Breast epithelium (tissue), 4 donors: ENCODE measurements around the gene CRELD1. TPM values are rescaled to one million over a fixed set of nuclear protein-coding genes. Genes with fewer than 3 reads are reported as not detected.
A peak's percentile ranks its signal among the peaks of the same experiment; 100 is the strongest.

Source experiments
- DNase-seq, 2 donors: peaks; one replicate each; pipeline ENCODE4 v3.0.0-alpha.2; 2019; ENCODE audit warnings: low spot score in 2 of 2
- H3K27ac ChIP-seq, 2 donors: fragments of 200-600 bp; sonication (generic) in 1 of 2; one replicate each; pipeline ENCODE4 v1.5.1; 2016 to 2019; ENCODE audit warnings: mild to moderate bottlenecking in 1 of 2
- H3K27me3 ChIP-seq, 2 donors: fragments of 200-600 bp; sonication (generic) in 1 of 2; one replicate each; pipeline versions ENCODE4 v1.5.1 to v1.6.0; 2017 to 2019; ENCODE audit warnings: control low read depth in 1 of 2, mild to moderate bottlenecking in 1 of 2
- H3K36me3 ChIP-seq: fragments of 200-600 bp; one replicate; pipeline ENCODE4 v1.5.1; 2019
- H3K4me1 ChIP-seq, 2 donors: fragments of 200-600 bp; sonication (generic); one replicate each; pipeline ENCODE4 v1.5.1; 2016 to 2019; ENCODE audit warnings: control low read depth in 1 of 2
- H3K4me3 ChIP-seq, 3 donors: fragments of 200-600 bp; sonication (generic); 1 replicate in 2 of 3; 2 replicates in 1 of 3; pipeline ENCODE4 v1.5.1; 2016 to 2019; ENCODE audit warnings: mild to moderate bottlenecking in 3 of 3, moderate library complexity in 2 of 3
- H3K9me3 ChIP-seq, 2 donors: fragments of 200-600 bp; sonication (generic) in 1 of 2; one replicate each; pipeline ENCODE4 v1.5.1; 2016 to 2019; ENCODE audit warnings: control low read depth in 1 of 2
- POLR2A ChIP-seq: fragments of 450-650 bp; IDR thresholded peaks from one replicate; pipeline ENCODE4 v1.6.1; 2016; ENCODE audit warnings: antibody characterized with exemption, mild to moderate bottlenecking, moderate library complexity
- POLR2AphosphoS5 ChIP-seq, 3 donors: sonication (generic); formaldehyde crosslinking; IDR thresholded peaks; one replicate each; pipeline ENCODE4 v1.6.1; 2017; ENCODE audit warnings: antibody characterized with exemption in 3 of 3
- intact Hi-C: fragments of 100-400 bp; cut with DNase I; formaldehyde crosslinking; loops from one replicate; pipeline ENCODE4 v1.15.1; 2023; ENCODE audit warnings: low total_unique reads
- total RNA-seq, 3 donors: library from RNA; depleted of rRNA; stranded (reverse); fragments of >200 nt; gene quantifications; one replicate each; pipeline ENCODE4 v1.1.0, GENCODE V29; 2016
- TF ChIP-seq, protein P1 (sequence below), 3 donors: fragments of 450-650 bp; IDR thresholded peaks; one replicate each; pipeline ENCODE4 v1.5.1; 2016 to 2017; ENCODE audit warnings: antibody characterized with exemption in 3 of 3, mild to moderate bottlenecking in 3 of 3, moderate library complexity in 3 of 3

Gene CRELD1
- total RNA-seq, 3 donors from 2014 or later: 33.6 to 52.4 (median 44.6) TPM

DNA sequence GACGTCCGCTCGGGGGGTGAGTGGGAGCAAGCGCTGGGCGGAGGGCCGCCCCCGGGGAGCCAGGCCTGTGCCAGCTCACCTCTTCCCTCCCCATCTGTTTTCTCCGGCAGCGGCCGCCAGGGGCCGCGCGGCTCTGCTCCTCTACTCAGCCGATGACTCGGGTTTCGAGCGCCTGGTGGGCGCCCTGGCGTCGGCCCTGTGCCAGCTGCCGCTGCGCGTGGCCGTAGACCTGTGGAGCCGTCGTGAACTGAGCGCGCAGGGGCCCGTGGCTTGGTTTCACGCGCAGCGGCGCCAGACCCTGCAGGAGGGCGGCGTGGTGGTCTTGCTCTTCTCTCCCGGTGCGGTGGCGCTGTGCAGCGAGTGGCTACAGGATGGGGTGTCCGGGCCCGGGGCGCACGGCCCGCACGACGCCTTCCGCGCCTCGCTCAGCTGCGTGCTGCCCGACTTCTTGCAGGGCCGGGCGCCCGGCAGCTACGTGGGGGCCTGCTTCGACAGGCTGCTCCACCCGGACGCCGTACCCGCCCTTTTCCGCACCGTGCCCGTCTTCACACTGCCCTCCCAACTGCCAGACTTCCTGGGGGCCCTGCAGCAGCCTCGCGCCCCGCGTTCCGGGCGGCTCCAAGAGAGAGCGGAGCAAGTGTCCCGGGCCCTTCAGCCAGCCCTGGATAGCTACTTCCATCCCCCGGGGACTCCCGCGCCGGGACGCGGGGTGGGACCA, 632 bp upstream of the CRELD1 start:
- no peaks in the 10 kb centered on the region for H3K27me3 ChIP-seq
- no peaks in the 10 kb centered on the region for H3K36me3 ChIP-seq

DNA sequence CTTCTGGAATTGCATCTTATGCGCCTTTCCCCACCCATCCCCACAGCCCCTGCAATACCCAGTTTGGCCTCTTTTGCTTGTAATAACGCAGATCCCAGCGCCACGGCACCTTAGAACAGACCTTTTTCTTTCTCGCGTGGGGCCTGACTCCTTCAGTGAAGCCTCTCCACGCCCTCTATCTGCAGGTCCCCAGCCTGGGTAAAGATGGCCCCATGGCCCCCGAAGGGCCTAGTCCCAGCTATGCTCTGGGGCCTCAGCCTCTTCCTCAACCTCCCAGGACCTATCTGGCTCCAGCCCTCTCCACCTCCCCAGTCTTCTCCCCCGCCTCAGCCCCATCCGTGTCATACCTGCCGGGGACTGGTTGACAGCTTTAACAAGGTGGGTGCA, 594 bp downstream of the CRELD1 start:
- no peak for DNase-seq

More for the DNA sequence above, 632 bp upstream of the CRELD1 start:
- Histone ChIP-seq H3K27ac (peak overlapping the region; percentile 97 to 99), H3K4me3 (peak overlapping the region; percentile 64 to 82 (median 77)), H3K4me1 (peaks cover 0 to 20% of the 10 kb centered on the region in 2 donors), H3K9me3 (no peaks in the 10 kb centered on the region)
- intact Hi-C loops: loop anchor here (5.0 kb wide), 1 partner anchor 981 kb away; no protein-coding TSS in a partner anchor
- peak; percentile 84 to 85 for DNase-seq
- TF ChIP-seq POLR2A: no peak
- TF ChIP-seq, protein P1, sequence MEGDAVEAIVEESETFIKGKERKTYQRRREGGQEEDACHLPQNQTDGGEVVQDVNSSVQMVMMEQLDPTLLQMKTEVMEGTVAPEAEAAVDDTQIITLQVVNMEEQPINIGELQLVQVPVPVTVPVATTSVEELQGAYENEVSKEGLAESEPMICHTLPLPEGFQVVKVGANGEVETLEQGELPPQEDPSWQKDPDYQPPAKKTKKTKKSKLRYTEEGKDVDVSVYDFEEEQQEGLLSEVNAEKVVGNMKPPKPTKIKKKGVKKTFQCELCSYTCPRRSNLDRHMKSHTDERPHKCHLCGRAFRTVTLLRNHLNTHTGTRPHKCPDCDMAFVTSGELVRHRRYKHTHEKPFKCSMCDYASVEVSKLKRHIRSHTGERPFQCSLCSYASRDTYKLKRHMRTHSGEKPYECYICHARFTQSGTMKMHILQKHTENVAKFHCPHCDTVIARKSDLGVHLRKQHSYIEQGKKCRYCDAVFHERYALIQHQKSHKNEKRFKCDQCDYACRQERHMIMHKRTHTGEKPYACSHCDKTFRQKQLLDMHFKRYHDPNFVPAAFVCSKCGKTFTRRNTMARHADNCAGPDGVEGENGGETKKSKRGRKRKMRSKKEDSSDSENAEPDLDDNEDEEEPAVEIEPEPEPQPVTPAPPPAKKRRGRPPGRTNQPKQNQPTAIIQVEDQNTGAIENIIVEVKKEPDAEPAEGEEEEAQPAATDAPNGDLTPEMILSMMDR (IDR thresholded peaks at IDR 0.05): peak; percentile 66 to 91 (median 74)
- peak in 2 of 3 donors; percentile 25 to 47 for TF ChIP-seq POLR2AphosphoS5 (IDR thresholded peaks at IDR 0.05)

DNA sequence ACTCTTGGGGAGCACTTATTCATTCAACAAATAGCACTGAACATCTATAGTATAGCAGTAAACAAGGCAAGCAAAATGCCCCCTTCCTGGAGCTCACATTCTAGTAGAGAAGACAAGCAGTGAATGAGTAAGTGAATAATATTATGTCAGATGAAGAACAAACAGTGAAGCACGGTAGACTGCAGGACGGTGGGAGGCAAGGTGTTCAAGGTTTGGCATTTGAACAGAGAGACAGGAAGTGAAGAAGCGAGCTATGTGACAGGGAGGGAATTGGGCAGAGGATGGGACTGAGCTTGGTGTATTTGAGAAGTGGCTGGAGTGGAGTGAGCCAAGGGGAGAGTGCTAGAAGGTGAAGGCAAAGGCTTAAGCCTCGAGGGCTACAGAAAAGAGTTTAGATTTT, 1.4 kb downstream of the CRELD1 start:
- Histone ChIP-seq H3K27ac (peak overlapping the region; percentile 97 to 99), H3K27me3 (no peaks in the 10 kb centered on the region), H3K4me3 (peak overlapping the region in 2 of 3 donors; percentile 77 to 82), H3K4me1 (peaks cover 0 to 20% of the 10 kb centered on the region in 2 donors), H3K9me3 (no peaks in the 10 kb centered on the region), H3K36me3 (no peaks in the 10 kb centered on the region)
- no peak for DNase-seq
- TF ChIP-seq, protein P1 (IDR thresholded peaks at IDR 0.05): no peak
- TF ChIP-seq POLR2A: no peak
- no peak for TF ChIP-seq POLR2AphosphoS5 (IDR thresholded peaks at IDR 0.05)
- intact Hi-C loops: loop anchor here (5.0 kb wide), 1 partner anchor 983 kb away; no protein-coding TSS in a partner anchor

More for the DNA sequence above, 594 bp downstream of the CRELD1 start:
- Histone ChIP-seq H3K4me1 (peaks cover 0 to 20% of the 10 kb centered on the region in 2 donors), H3K4me3 (peak overlapping the region; percentile 64 to 82 (median 77)), H3K27me3 (no peaks in the 10 kb centered on the region), H3K27ac (peak overlapping the region; percentile 97 to 99), H3K9me3 (no peaks in the 10 kb centered on the region), H3K36me3 (no peaks in the 10 kb centered on the region)
- intact Hi-C loops: loop anchor here (5.0 kb wide), 1 partner anchor 982 kb away; no protein-coding TSS in a partner anchor
- TF ChIP-seq, protein P1 (IDR thresholded peaks at IDR 0.05): peak in 1 of 3 donors; percentile 43
- TF ChIP-seq POLR2A: no peak

DNA sequence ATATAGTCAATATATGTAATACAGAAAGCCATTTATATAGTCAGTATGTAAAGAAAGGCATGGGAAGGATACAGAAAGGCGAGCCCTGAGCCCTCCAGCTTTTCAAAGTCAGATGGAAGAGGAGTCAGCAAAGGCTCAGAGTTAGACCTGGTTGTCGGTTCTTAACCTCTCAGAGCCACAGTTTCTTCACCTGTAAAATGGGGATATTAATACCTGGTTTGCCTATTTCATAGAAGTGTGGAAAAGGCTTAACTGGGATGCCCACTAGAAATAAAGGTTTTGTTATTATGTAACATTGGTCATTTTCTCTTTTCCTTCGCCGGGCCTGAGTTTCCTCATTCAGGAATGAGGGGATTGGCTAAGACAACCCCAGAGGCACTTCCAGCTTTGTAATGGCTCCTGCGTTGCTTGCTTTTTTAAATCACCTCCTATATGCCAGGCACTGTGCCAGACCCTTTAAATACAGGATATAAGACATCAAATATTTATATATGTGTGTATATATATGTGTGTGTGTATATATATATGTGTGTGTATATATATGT, 2.4 kb downstream of the CRELD1 start:
- no peaks in the 10 kb centered on the region for H3K36me3 ChIP-seq
- H3K27me3 ChIP-seq: no peaks in the 10 kb centered on the region
- intact Hi-C loops: no loop called here
- no peak overlapping the region for H3K27ac ChIP-seq
- no peak overlapping the region for H3K4me3 ChIP-seq
- H3K4me1 ChIP-seq: peaks cover 0 to 20% of the 10 kb centered on the region in 2 donors
- TF ChIP-seq, protein P1 (IDR thresholded peaks at IDR 0.05): no peak
- no peak for TF ChIP-seq POLR2A
- no peak for TF ChIP-seq POLR2AphosphoS5 (IDR thresholded peaks at IDR 0.05)
- DNase-seq: no peak
- no peaks in the 10 kb centered on the region for H3K9me3 ChIP-seq
